Measurements from ENCODE around the gene DDR2. TPM values are rescaled to one million over a fixed set of nuclear protein-coding genes. Genes with fewer than 3 reads are reported as not detected.

DDR2 gene
- total and polyA plus RNA-seq, 2 of the 4 experiments (the other 2 are of a cell fraction) = 66.1 to 245 TPM

GRCh38 chr1:162704673-162705424 lies 72.6 kb downstream of the DDR2 start:
- Histone ChIP-seq H3K4me2 (ENCODE audit: low read depth, low read length) (no peak overlapping the region), H2BK120ac (ENCODE audit: low read depth, low read length) (no peak overlapping the region), H2AK9ac (replicated peaks; ENCODE audit: low read depth, low read length, poor library complexity) (no peak overlapping the region), H3K79me1 (ENCODE audit: low read depth in 1 of 2, low read length in 2 of 2) (peaks cover 77 to 98% of the 10 kb centered on the region in 2 experiments), H3K23ac (ENCODE audit: low read depth, low read length) (no peak overlapping the region), H4K91ac (ENCODE audit: insufficient read depth, low read depth, low read length) (no peak overlapping the region), H2BK5ac (ENCODE audit: low read depth, low read length, poor library complexity, severe bottlenecking) (no peak overlapping the region), H2BK20ac (ENCODE audit: low read depth, low read length) (no peak overlapping the region), H3K4me1 (ENCODE audit: control insufficient read depth, insufficient read depth, low read length) (peaks cover 14% of the 10 kb centered on the region), H3K27ac (ENCODE audit: insufficient read depth, low read length) (no peak overlapping the region), H4K20me1 (ENCODE audit: insufficient read depth, low read length) (peaks cover 70% of the 10 kb centered on the region; the same call in 1 of the 2 replicates), H3K4me3 (ENCODE audit: insufficient read depth, low read depth, low read length) (no peak overlapping the region), H4K5ac (ENCODE audit: low read depth, low read length) (no peak overlapping the region), H3K56ac (ENCODE audit: extremely low read depth, insufficient read depth, low read length) (no peak overlapping the region), H2AK5ac (ENCODE audit: low read depth, low read length) (no peak overlapping the region), H2AFZ (replicated peaks; ENCODE audit: low read length, poor library complexity) (no peak overlapping the region), H2BK15ac (ENCODE audit: low read depth, low read length) (no peak overlapping the region), H3K4ac (ENCODE audit: low read depth, low read length) (no peak overlapping the region), H4K8ac (ENCODE audit: low read depth in 2 of 2, low read length in 2 of 2) (no peak overlapping the region), H3K14ac (replicated peaks; ENCODE audit: low read depth, low read length) (no peak overlapping the region), H3K9me1 (ENCODE audit: insufficient read depth, low read length) (peaks cover 42% of the 10 kb centered on the region), H3K36me3 (ENCODE audit: control insufficient read depth, insufficient read depth, low read length) (peaks cover 35% of the 10 kb centered on the region), H3K9ac (ENCODE audit: low read depth, low read length) (no peak overlapping the region), H3K27me3 (ENCODE audit: control insufficient read depth, insufficient read depth, low read length) (no peaks in the 10 kb centered on the region), H3K18ac (ENCODE audit: low read depth, low read length) (no peak overlapping the region), H3K9me3 (ENCODE audit: control insufficient read depth, insufficient read depth, low read length) (no peaks in the 10 kb centered on the region)
- dilution Hi-C loops (cut with HindIII; ENCODE audit: low sequenced_read_pairs, unreplicated experiment) (no loop called here), intact Hi-C loops (cut with micrococcal nuclease) (no loop called here), in situ Hi-C loops (cut with MboI; ENCODE audit: low sequenced_read_pairs) (no loop called here)
- POLR2A ChIA-PET (ENCODE audit: unreplicated experiment) = no interaction called here
- ATAC-seq (ENCODE audit: low read depth) = no peak
- TF ChIP-seq MXI1 (IDR thresholded peaks at IDR 0.05; ENCODE audit: borderline replicate concordance, low read depth, low read length) (no peak), RFX5 (IDR thresholded peaks at IDR 0.05; ENCODE audit: low read depth, low read length) (no peak), POLR2A (IDR thresholded peaks at IDR 0.05; ENCODE audit: low read depth, low read length) (no peak)
- WGBS, 2 experiments (ENCODE audit: extremely low coverage in 2 of 2, insufficient read length in 1 of 2) = 87% methylated on average over 3 of the region's 11 CpGs; no CpG with 5 or more reads in 1 of the 2 experiments
- BruUV-seq (replicated peaks) = no TSS peak
- DNase-seq = no peak
- CTCF ChIA-PET = no interaction called here

Measured in IMR-90 (cell line).